ENCODE results near the gene SYT12. TPM values are rescaled to one million over a fixed set of nuclear protein-coding genes. Genes with fewer than 3 reads are reported as not detected.

The SYT12 gene
- polyA plus RNA-seq, 1 of the 3 experiments (the other 2 are of a cell fraction), result 0.61 TPM

DNA sequence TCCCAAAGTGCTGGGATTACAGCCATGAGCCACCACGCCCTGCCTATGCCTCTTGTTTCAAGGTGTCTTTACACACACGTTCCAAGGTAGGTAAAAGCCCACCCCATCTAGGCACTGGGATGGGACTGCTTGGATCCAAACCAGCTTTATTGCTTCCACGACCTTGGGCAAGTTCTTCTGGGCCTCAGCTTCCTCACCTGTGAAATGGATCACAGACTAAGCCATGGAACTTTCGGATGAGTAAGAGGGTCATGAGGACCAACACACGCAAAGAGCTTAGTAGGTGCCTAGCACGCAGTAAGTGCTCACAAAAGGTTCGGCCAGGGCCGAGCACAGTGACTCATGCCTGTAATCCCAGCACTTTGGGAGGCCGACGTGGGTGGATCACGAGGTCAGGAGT, 49.4 kb downstream of the SYT12 start:
- POLR2A ChIA-PET, result interaction anchor here (1.1 kb wide), 1 partner anchor 17 kb away, joined by 3 read pairs; no protein-coding TSS in a partner anchor
- no peak overlapping the region for H2AFZ ChIP-seq (ENCODE audit: low read depth)
- H3K36me3 ChIP-seq (replicated peaks in 1 of 2; ENCODE audit: control insufficient read depth in 1 of 2, insufficient read depth in 2 of 2, low read length in 1 of 2), result no peaks in the 10 kb centered on the region
- H3K27ac ChIP-seq (ENCODE audit: low read depth in 2 of 2, low read length in 1 of 2), result no peak overlapping the region
- no peak overlapping the region for H3K4me2 ChIP-seq
- no peak overlapping the region for H3K4me3 ChIP-seq (ENCODE audit: low read depth in 2 of 2, low read length in 1 of 2)
- no peaks in the 10 kb centered on the region for H4K20me1 ChIP-seq (ENCODE audit: insufficient read depth)
- no peaks in the 10 kb centered on the region for H3K9me2 ChIP-seq
- peaks cover 4% of the 10 kb centered on the region for H3F3A ChIP-seq (replicated peaks; ENCODE audit: insufficient read depth)
- H3K4me1 ChIP-seq (ENCODE audit: control insufficient read depth in 1 of 2, insufficient read depth in 2 of 2, low read depth in 1 of 2, low read length in 1 of 2), result no peaks in the 10 kb centered on the region
- 74% methylated on average over 11 of the region's 11 CpGs for WGBS (ENCODE audit: low lambda C conversion rate)
- no peaks in the 10 kb centered on the region for H3K79me2 ChIP-seq (ENCODE audit: insufficient read depth)
- CTCF ChIA-PET, result interaction anchor here (0.8 to 3.5 kb wide), 13 partner anchors 9 to 310 kb away, joined by 3 to 18 read pairs (median 4); no protein-coding TSS in a partner anchor
- TF ChIP-seq TEAD4 (IDR thresholded peaks at IDR 0.05; ENCODE audit: borderline replicate concordance, insufficient read depth) (no peak), GATA2 (CRISPR knock-in tag; IDR thresholded peaks at IDR 0.05) (no peak), RCOR1 (IDR thresholded peaks at IDR 0.05; ENCODE audit: low read length) (no peak), MEF2A (IDR thresholded peaks at IDR 0.05; ENCODE audit: borderline replicate concordance, low read depth) (no peak), EZH2phosphoT487 (IDR thresholded peaks at IDR 0.05; ENCODE audit: borderline replicate concordance, low read depth) (no peak), CHD2 (IDR thresholded peaks at IDR 0.05; ENCODE audit: low read length, partially characterized antibody) (no peak)
- TF ChIP-seq, protein P1, sequence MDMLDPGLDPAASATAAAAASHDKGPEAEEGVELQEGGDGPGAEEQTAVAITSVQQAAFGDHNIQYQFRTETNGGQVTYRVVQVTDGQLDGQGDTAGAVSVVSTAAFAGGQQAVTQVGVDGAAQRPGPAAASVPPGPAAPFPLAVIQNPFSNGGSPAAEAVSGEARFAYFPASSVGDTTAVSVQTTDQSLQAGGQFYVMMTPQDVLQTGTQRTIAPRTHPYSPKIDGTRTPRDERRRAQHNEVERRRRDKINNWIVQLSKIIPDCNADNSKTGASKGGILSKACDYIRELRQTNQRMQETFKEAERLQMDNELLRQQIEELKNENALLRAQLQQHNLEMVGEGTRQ (IDR thresholded peaks at IDR 0.05; ENCODE audit: borderline replicate concordance, low read depth, low read length), result no peak
- no peaks in the 10 kb centered on the region for H3K9me3 ChIP-seq
- no peak overlapping the region for H3K9ac ChIP-seq
- no peaks in the 10 kb centered on the region for H3K27me3 ChIP-seq (ENCODE audit: insufficient read depth)
- DNase-seq, result no peak

DNA sequence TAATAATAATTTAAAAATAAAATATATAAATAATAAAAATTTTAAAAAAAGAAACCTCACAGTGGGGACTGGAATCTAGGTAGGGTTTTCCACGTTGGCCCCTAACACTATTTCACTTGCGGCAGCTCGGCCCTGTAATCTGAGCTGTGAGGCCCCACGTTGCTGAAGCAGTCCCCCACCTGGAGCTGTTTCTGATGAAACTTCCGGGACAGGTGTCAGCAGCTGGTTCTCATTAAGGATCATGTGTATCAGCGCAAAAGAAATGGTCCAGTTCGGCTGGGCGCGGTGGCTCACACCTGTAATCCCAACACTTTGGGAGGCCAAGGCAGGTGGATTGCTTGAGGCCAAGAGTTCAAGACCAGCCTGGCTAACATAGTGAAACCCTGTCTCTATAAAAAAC, 51.0 kb downstream of the SYT12 start:
- POLR2A ChIA-PET, result no interaction called here
- Histone ChIP-seq H2AFZ (ENCODE audit: low read depth) (no peak overlapping the region), H3K79me2 (ENCODE audit: insufficient read depth) (no peaks in the 10 kb centered on the region), H3K4me2 (no peak overlapping the region), H3K9ac (no peak overlapping the region), H4K20me1 (ENCODE audit: insufficient read depth) (no peaks in the 10 kb centered on the region), H3K9me3 (no peaks in the 10 kb centered on the region), H3K9me2 (no peaks in the 10 kb centered on the region), H3K36me3 (replicated peaks in 1 of 2; ENCODE audit: control insufficient read depth in 1 of 2, insufficient read depth in 2 of 2, low read length in 1 of 2) (no peaks in the 10 kb centered on the region), H3K4me3 (ENCODE audit: low read depth in 2 of 2, low read length in 1 of 2) (no peak overlapping the region), H3K27ac (ENCODE audit: low read depth in 2 of 2, low read length in 1 of 2) (no peak overlapping the region), H3F3A (replicated peaks; ENCODE audit: insufficient read depth) (peaks cover 4% of the 10 kb centered on the region), H3K27me3 (ENCODE audit: insufficient read depth) (no peaks in the 10 kb centered on the region), H3K4me1 (ENCODE audit: control insufficient read depth in 1 of 2, insufficient read depth in 2 of 2, low read depth in 1 of 2, low read length in 1 of 2) (no peaks in the 10 kb centered on the region)
- CTCF ChIA-PET, result interaction anchor here (1.1 to 3.5 kb wide), 3 partner anchors 21 to 22 kb away, joined by 3 to 18 read pairs (median 4); no protein-coding TSS in a partner anchor
- TF ChIP-seq TCF12 (IDR thresholded peaks at IDR 0.05), result no peak
- DNase-seq, result no peak
- WGBS (ENCODE audit: low lambda C conversion rate), result 90% methylated on average over 7 of the region's 9 CpGs

DNA sequence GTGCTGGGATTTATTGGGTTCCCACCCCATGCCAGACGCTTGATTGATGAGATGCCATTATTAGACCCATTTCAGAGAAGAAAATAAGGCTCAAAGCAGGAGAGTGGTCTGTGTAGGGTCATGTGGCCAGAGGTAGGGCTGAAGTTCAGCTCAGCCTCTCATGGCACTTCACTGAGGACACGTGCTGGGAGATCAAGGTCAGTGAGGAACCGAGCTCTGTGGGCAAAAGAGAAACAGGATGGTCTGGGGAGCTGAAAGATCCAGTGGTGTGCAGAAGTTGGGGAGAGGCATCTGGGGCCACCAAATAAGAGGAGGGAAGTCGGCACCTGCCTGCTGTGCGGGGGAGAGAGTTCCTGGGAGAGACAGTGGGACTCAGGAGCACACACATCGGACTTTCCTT, 53.3 kb downstream of the SYT12 start:
- H2AFZ ChIP-seq (ENCODE audit: low read depth), result no peak overlapping the region
- TF ChIP-seq FOSL2 (IDR thresholded peaks at IDR 0.05; ENCODE audit: borderline replicate concordance, low read depth) (no peak), RXRA (IDR thresholded peaks at IDR 0.05; ENCODE audit: borderline replicate concordance, low read depth) (no peak)
- no peaks in the 10 kb centered on the region for H3K9me3 ChIP-seq
- H3F3A ChIP-seq (replicated peaks; ENCODE audit: insufficient read depth), result peaks cover 4% of the 10 kb centered on the region
- no peak for DNase-seq
- no peaks in the 10 kb centered on the region for H3K4me1 ChIP-seq (ENCODE audit: control insufficient read depth in 1 of 2, insufficient read depth in 2 of 2, low read depth in 1 of 2, low read length in 1 of 2)
- WGBS (ENCODE audit: low lambda C conversion rate), result 86% methylated on average over 6 of the region's 6 CpGs
- H3K79me2 ChIP-seq (ENCODE audit: insufficient read depth), result no peaks in the 10 kb centered on the region
- no peak overlapping the region for H3K27ac ChIP-seq (ENCODE audit: low read depth in 2 of 2, low read length in 1 of 2)
- H3K4me2 ChIP-seq, result no peak overlapping the region
- POLR2A ChIA-PET, result no interaction called here
- no peak overlapping the region for H3K4me3 ChIP-seq (ENCODE audit: low read depth in 2 of 2, low read length in 1 of 2)
- CTCF ChIA-PET, result interaction anchor here (0.6 to 1.9 kb wide), 5 partner anchors 8 to 241 kb away, joined by 3 to 6 read pairs (median 4); no protein-coding TSS in a partner anchor
- H3K27me3 ChIP-seq (ENCODE audit: insufficient read depth), result no peaks in the 10 kb centered on the region
- H4K20me1 ChIP-seq (ENCODE audit: insufficient read depth), result no peaks in the 10 kb centered on the region
- no peaks in the 10 kb centered on the region for H3K9me2 ChIP-seq
- no peak overlapping the region for H3K9ac ChIP-seq
- no peaks in the 10 kb centered on the region for H3K36me3 ChIP-seq (replicated peaks in 1 of 2; ENCODE audit: control insufficient read depth in 1 of 2, insufficient read depth in 2 of 2, low read length in 1 of 2)
